HuH-7.5 (cell line): ENCODE results near the gene CCNJ.
"Not testable (repeated sequence)": the region's sequence is repeated elsewhere in the genome, so short reads cannot be mapped to it uniquely, and the experiment has no call there.

Experiments
- DNase-seq: peaks from one replicate; pipeline ENCODE4 v3.0.0; 2011; ENCODE audit warnings: low spot score

CCNJ gene

GRCh38 chr10:96043033-96043892, at the start of gene CCNJ:
CCNJ (plus strand) TSS chr10:96043583; CDS start chr10:96044394, 811 bp downstream.
- DNase-seq: peak; percentile 91

- not testable (repeated sequence) for DNase-seq
These were observed 49.0 kb upstream of the CCNJ start for GRCh38 chr10:95994376-95994775.

- DNase-seq: no peak
These were observed 45.1 kb upstream of the CCNJ start for GRCh38 chr10:95998255-95998784.

DNA sequence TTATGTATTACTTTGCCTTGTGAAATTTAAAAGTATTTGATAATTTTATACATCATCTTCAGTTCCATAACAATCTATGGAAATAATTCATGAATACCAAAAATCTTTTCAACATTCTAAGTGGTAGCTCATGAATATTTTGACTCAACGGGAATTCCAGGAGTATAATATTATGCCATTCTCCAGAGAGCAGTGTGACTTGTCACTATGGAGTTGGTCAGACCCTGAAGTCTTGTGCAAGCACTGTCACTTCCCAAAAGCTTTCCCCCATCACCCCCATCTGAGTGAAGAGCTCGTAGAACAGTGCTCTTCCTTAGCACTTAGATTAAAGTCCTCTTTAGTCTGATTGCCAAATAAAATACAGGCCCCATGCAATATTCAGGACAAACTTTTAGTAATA, 29.4 kb upstream of the CCNJ start:
- no peak for DNase-seq

GRCh38 chr10:96014473-96015102, 28.8 kb upstream of the CCNJ start:
- no peak for DNase-seq

DNA sequence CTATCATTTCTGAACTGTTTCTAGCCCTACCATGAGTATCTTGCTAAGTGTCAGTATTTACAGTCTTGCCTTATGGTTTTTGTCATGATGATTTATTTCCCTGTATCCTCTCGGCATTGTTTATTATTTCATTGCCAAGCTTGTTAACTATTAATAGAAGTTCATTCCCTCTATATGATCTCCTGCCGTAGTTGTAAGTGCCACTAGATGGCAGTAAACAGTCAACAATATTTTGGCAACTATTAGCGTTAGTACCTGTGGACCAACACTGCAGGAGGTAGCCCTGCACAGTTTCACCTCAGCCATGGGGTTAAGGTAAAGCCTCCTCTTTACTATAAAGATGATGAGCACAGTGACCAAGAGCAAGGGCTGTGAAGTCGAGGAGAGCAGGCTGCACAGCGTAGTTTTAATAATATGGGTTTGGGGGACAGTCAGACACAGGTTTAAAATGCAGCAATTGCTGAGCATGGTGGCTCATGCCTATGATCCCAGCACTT, 26.1 kb upstream of the CCNJ start:
- peak; percentile 25 for DNase-seq

DNA sequence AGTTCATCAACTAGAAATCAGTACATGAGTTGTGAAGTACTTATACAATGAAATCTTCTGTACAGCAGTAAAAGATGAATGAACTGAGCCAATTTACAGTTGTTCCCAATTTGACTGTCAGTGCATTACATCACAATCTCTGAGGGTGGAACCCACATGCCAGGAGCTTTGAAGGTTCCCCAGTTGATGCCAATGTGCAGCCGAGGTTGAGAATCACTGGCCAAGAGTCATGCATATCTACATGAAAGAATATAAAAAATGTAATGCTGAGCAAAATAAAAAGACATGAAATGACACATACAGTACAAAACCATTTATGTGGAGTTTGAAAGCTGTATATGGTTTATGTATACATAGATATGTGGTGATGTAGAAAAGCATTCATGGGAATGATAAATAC, 22.1 kb upstream of the CCNJ start:
- DNase-seq: no peak

DNA sequence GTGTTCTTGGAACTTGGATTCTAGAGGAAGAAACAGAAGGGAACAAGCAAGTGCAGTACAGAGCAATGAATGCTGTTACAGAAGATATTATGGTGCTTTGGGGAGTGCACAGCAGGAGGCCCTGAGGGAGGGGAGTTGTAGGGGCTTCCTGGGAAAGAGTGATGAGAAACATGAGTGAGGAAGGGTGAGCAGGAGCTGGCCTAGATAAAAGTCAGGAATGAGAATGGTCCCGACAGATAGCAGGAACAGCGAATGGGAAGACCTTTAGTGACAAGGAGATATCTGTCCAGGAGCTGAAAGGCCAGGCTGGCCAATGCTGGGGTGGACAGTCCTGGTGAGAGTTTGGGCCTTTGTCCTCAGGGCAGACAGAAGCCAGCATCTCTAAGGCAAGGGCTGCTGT, 20.6 kb upstream of the CCNJ start:
- DNase-seq: no peak

- DNase-seq: no peak
These were observed 20.2 kb upstream of the CCNJ start for GRCh38 chr10:96023168-96023567.

GRCh38 chr10:96025566-96025965, 17.8 kb upstream of the CCNJ start:
- no peak for DNase-seq

DNA sequence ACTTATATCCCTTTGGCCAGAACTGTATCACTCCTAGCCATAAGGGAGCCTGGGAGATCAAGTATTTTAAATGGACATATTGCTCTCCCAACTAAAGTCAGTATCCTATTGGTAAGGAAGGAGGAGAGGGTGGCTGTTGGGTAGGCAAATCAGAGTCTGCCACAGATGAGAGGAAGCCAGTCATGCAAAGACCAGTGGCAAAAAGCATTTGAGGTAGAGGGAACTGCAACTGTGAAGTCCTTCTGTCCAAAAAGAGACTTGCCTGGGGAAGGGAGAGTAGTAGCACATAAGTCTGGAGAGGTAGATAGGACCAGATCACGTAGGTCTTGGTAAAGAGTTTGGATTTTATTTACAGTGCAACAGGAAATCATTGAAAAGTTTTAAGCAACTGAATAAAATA, 8.8 kb upstream of the CCNJ start:
- DNase-seq: no peak

DNA sequence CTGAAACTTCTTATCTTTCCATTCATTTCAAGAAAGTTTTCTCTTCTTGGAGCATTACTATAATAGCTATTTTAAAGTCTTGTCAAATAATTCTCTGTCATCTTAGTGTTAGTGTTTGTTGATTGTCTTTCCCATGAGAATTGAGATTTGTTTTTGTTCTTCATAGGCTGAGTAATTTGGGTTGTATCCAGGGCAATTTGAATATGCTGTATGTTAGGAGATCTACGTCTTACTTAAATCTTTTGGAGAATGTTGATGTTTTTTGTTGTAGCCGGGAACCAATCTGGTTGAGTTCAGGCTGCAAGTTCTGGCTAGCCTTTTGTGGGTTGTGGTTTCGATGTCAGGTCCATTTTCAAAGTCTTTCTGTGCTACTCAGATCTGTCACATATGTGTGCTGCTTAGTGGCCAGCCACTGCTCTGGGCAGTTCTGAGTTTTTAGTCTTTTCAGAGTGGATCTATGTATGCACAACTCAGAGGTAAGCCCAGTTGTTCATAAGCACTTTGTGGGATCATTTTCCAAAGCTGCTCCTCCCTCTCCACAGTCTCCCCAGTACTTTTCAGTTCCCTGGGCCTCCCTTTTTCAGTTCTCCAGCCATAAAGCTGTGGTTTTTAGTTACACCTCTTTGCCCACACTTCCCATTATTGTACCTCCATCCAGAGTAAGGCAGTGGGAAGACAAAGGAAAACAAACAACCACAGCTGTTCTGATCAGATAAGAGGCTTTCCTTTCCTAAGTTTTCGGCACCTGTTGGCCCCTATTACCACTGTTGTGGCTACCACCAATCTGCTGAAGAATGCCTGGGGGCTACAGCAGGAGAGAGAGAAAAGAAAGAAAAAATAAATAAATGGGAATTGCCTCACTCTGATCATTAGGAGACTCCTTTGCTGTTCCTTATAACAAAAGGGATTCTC, 4.7 kb upstream of the CCNJ start:
- no peak for DNase-seq

GRCh38 chr10:96041146-96041545, 2.2 kb upstream of the CCNJ start:
- no peak for DNase-seq

- DNase-seq: peak; percentile 55
These were observed 721 bp downstream of the CCNJ start for GRCh38 chr10:96043893-96044715.

- no peak for DNase-seq
These were observed 1.4 kb downstream of the CCNJ start for GRCh38 chr10:96044736-96045135.

- no peak for DNase-seq
These were observed 3.2 kb downstream of the CCNJ start for GRCh38 chr10:96046546-96046945.

DNA sequence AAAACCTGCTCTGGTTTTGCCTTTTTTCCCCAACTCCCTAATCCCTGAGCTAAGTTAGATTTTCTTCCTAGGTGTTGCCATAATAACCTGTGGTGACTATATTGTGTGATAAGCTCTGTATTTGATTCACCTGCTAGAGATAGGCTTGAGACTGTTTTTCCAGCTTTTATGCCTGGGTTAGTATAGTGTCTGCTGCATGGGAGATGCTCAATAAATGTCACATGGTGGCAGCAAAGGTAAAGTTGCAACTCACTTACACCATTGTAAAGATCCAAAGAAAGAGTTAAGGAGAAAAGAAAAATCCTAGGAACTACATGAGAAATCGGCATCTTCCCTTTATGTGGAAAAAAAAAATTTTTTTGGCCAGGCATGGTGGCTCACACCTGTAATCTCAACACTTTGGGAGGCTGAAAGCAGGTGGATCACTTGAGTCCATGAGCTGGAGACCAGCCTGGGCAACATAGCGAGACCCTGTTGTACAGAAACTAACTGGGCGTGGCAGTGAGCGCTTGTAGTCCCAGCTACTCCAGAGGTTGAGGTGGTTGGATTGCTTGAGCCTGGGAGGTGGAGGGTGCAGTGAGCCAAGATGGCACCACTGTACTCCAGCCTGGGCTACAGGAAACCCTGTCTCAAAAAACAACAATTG, 3.7 kb downstream of the CCNJ start:
- DNase-seq: no peak

DNA sequence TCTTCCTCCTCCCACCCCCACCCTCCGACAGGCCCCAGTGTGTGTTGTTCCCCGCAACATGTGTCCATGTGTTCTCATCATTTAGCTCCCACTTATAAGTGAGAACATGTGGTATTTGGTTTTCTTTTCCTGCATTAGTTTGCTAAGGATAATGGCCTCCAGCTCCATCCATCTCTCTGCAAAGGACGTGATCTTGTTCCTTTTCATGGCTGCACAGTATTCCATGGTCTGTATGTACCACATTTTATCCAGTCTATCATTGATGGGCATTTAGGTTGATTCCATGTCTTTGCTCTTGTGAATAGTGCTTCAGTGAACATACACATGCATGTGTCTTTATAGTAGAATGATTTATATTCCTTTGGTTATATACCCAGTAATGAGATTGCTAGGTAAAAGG, 4.5 kb downstream of the CCNJ start:
- not testable (repeated sequence) for DNase-seq

DNA sequence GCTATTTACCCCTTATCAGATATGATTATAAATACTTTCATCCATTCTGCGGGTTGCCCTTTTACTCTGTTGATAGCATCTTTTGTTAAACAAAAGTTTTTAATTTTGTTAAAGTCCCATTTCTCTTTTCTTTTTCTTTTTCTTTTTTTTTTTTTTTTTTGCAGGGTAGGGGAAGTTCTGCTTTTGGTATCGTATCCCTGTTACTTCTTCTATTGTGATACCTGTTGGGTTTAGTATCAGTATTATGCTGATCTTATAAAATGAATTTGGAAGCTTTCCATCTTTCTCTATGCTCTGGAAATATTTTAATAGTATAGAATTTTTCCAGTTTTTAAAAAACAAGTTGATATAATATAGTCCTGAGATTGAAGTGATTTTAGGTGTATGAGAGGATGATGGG, 6.0 kb downstream of the CCNJ start:
- no peak for DNase-seq

GRCh38 chr10:96053985-96054384, 10.6 kb downstream of the CCNJ start:
- DNase-seq: no peak

DNA sequence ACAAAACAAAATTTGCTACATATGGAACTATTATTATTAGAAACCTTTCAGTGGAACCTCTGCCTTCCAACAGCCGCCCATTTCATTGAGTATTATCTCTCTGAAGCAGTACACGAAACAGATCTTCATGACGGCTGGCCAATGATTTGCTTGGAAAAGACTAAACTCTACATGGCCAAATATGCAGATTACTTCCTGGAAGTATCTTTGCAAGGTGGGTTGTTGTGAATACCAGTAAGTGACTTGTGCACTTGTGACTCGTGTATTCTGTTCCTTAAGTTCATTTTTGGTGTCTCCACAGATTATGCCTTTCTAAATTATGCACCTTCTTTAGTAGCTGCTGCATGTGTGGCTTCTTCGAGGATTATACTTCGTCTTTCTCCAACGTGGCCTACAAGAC, 13.4 kb downstream of the CCNJ start:
- DNase-seq: no peak
